Measurements from ENCODE around the gene BTBD9. TPM values are rescaled to one million over a fixed set of nuclear protein-coding genes. Genes with fewer than 3 reads are reported as not detected.

The BTBD9 gene
- total RNA-seq, 2 donors from 2014 or later = 30.1 to 45.8 TPM

- Histone ChIP-seq H3K27ac (no peak overlapping the region), H3K4me1 (ENCODE audit: control insufficient read depth in 1 of 2, low read depth in 2 of 2) (peaks cover 0 to 5% of the 10 kb centered on the region in 2 donors), H3K36me3 (no peaks in the 10 kb centered on the region), H3K4me3 (no peak overlapping the region), H3K9me3 (no peaks in the 10 kb centered on the region), H3K27me3 (replicated peaks; ENCODE audit: insufficient read depth) (no peaks in the 10 kb centered on the region)
- TF ChIP-seq, protein P1, sequence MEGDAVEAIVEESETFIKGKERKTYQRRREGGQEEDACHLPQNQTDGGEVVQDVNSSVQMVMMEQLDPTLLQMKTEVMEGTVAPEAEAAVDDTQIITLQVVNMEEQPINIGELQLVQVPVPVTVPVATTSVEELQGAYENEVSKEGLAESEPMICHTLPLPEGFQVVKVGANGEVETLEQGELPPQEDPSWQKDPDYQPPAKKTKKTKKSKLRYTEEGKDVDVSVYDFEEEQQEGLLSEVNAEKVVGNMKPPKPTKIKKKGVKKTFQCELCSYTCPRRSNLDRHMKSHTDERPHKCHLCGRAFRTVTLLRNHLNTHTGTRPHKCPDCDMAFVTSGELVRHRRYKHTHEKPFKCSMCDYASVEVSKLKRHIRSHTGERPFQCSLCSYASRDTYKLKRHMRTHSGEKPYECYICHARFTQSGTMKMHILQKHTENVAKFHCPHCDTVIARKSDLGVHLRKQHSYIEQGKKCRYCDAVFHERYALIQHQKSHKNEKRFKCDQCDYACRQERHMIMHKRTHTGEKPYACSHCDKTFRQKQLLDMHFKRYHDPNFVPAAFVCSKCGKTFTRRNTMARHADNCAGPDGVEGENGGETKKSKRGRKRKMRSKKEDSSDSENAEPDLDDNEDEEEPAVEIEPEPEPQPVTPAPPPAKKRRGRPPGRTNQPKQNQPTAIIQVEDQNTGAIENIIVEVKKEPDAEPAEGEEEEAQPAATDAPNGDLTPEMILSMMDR (IDR thresholded peaks at IDR 0.05) = no peak
- DNase-seq (ENCODE audit: low spot score) (no peak), ATAC-seq (ENCODE audit: insufficient number of reproducible peaks, low FRiP score, low read depth) (no peak)
Measured at GRCh38 chr6:38168126-38168525, 471.6 kb downstream of the BTBD9 start.

GRCh38 chr6:38167598-38167997 is 472.1 kb downstream of the BTBD9 start:
- DNase-seq (ENCODE audit: low spot score) (no peak), ATAC-seq (ENCODE audit: insufficient number of reproducible peaks, low FRiP score, low read depth) (no peak)
- Histone ChIP-seq H3K4me3 (no peak overlapping the region), H3K27me3 (replicated peaks; ENCODE audit: insufficient read depth) (no peaks in the 10 kb centered on the region), H3K9me3 (no peaks in the 10 kb centered on the region), H3K36me3 (no peaks in the 10 kb centered on the region), H3K27ac (no peak overlapping the region), H3K4me1 (ENCODE audit: control insufficient read depth in 1 of 2, low read depth in 2 of 2) (peaks cover 0 to 5% of the 10 kb centered on the region in 2 donors)
- TF ChIP-seq, protein P1 (IDR thresholded peaks at IDR 0.05) = no peak

DNA sequence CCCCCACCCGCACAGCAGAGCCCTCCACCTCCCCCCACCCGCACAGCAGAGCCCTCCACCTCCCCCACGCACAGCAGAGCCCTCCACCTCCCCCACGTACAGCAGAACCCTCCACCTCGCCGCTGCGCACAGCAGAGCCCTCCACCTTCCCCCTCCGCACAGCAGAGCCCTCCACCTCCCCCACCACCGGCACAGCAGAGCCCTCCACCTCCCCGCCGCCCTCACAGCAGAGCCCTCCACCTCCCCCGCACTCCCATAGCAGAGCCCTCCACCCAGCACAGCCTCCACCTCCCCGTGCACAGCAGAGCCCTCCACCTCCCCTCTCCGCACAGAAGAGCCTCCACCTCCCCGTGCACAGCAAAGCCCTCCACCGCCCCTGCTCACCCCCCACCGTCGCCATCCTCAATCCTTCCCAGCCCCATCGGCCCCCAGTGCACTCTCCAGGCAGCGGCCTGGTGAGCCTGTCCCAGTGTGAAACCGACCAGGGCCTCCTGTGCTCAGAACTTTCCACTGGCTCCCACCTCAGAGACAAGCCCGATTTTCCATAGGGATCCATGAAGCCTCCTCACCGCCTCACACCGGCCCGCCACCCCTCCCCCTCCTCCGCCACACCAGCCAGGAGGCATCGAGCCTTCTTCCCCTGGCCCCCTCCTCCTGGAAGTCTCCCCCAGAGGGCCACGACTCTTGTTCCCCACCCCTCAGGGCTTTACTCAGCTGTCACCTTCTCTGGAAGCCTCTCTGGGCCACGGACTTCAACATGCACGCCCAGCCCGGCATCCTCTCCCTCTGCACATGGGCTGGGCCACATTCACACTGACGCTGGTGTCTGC is 473.1 kb downstream of the BTBD9 start:
- Histone ChIP-seq H3K4me3 (no peak overlapping the region), H3K27me3 (replicated peaks; ENCODE audit: insufficient read depth) (no peaks in the 10 kb centered on the region), H3K4me1 (ENCODE audit: control insufficient read depth in 1 of 2, low read depth in 2 of 2) (peaks cover 0 to 5% of the 10 kb centered on the region in 2 donors), H3K9me3 (no peaks in the 10 kb centered on the region), H3K27ac (no peak overlapping the region), H3K36me3 (no peaks in the 10 kb centered on the region)
- TF ChIP-seq, protein P1 (IDR thresholded peaks at IDR 0.05) = no peak
- no peak for DNase-seq (ENCODE audit: low spot score)
- no peak for ATAC-seq (ENCODE audit: insufficient number of reproducible peaks, low FRiP score, low read depth)

- TF ChIP-seq, protein P1 (IDR thresholded peaks at IDR 0.05) = no peak
- no peak for DNase-seq (ENCODE audit: low spot score)
- no peak for ATAC-seq (ENCODE audit: insufficient number of reproducible peaks, low FRiP score, low read depth)
- H3K4me1 ChIP-seq (ENCODE audit: control insufficient read depth in 1 of 2, low read depth in 2 of 2) = no peaks in the 10 kb centered on the region
- no peak overlapping the region for H3K4me3 ChIP-seq
- no peaks in the 10 kb centered on the region for H3K9me3 ChIP-seq
- no peaks in the 10 kb centered on the region for H3K27me3 ChIP-seq (replicated peaks; ENCODE audit: insufficient read depth)
- H3K27ac ChIP-seq = no peak overlapping the region
- H3K36me3 ChIP-seq = no peaks in the 10 kb centered on the region
Measured at GRCh38 chr6:38164671-38165108, 475.0 kb downstream of the BTBD9 start.

- Histone ChIP-seq H3K4me1 (ENCODE audit: control insufficient read depth in 1 of 2, low read depth in 2 of 2) (no peaks in the 10 kb centered on the region), H3K4me3 (no peak overlapping the region), H3K27ac (no peak overlapping the region), H3K27me3 (replicated peaks; ENCODE audit: insufficient read depth) (no peaks in the 10 kb centered on the region), H3K9me3 (no peaks in the 10 kb centered on the region), H3K36me3 (no peaks in the 10 kb centered on the region)
- DNase-seq (ENCODE audit: low spot score) (no peak), ATAC-seq (ENCODE audit: insufficient number of reproducible peaks, low FRiP score, low read depth) (no peak)
- TF ChIP-seq, protein P1 (IDR thresholded peaks at IDR 0.05) = no peak
Measured at GRCh38 chr6:38164131-38164481, 475.6 kb downstream of the BTBD9 start.

Measured in thoracic aorta (tissue), 2 donors.